ENCODE measurements around the gene AIF1L. TPM values are rescaled to one million over a fixed set of nuclear protein-coding genes. Genes with fewer than 3 reads are reported as not detected.

Gene AIF1L
- polyA plus RNA-seq, 3 donors: not detected

DNA sequence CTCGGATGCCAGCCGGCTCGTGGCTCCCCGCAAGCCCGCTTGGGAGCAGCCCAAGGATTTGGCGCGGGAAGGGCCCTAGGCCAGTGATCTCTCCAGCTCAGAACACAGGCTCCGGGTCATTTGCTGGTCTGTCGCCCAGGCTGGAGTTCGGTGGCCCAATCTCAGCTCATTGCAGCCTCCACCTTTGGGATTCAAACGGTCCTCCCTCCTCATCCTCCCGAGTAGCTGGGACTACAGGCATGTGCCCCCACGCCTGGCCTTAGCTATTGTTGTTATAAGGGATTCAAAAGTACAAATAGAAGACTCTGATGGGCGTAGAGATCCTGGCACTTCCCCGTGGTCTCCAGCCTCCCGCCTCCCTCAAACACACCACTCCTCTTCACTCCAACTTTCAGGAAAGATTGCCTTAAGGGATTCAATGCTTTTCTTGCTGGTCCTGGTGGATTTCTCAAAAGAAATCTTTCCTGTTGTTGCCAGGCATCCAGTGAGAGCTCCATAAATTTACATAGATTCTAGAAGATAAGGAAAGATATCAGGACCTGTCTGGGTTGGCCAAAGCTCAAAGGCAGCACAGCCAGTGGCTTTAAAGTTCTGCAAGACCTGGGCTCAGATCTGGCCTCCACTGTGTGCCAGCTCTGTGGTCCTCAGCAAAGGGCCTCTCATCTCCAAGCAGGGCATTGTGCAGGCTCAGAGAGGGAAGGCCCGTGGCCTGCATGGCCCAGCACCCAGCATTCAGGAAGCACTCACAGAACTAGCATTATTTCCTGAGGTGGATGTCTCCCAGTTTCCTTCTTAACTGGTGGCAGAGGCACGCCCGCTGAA lies 1.0 kb downstream of the AIF1L start:
- Histone ChIP-seq H3K27ac (ENCODE audit: low read depth in 1 of 2, low read length in 2 of 2) (no peak overlapping the region), H3K9ac (ENCODE audit: insufficient read depth, low read length, poor library complexity, severe bottlenecking) (no peak overlapping the region), H3K27me3 (ENCODE audit: control insufficient read depth in 2 of 2, insufficient read depth in 2 of 2, low read length in 2 of 2) (peaks cover 10 to 37% of the 10 kb centered on the region in 2 donors), H3K4me2 (replicated peaks; ENCODE audit: extremely low read depth, low read length, poor library complexity, severe bottlenecking) (peak overlapping the region; percentile 56), H4K20me1 (ENCODE audit: insufficient read depth, low read length) (no peaks in the 10 kb centered on the region), H3K4me1 (ENCODE audit: control insufficient read depth in 1 of 2, insufficient read depth in 2 of 2, low read length in 2 of 2) (peaks cover 4 to 6% of the 10 kb centered on the region in 2 donors), H3K4me3 (replicated peaks in 1 of 3; ENCODE audit: low read depth in 2 of 3, low read length in 3 of 3) (no peak overlapping the region), H3K36me3 (replicated peaks in 1 of 2; ENCODE audit: control insufficient read depth in 1 of 2, insufficient read depth in 2 of 2, low read length in 2 of 2) (no peaks in the 10 kb centered on the region), H3K79me2 (ENCODE audit: insufficient read depth, low read length) (no peaks in the 10 kb centered on the region), H3K9me3 (replicated peaks in 1 of 2; ENCODE audit: control insufficient read depth in 1 of 2, insufficient read depth in 1 of 2, low read length in 2 of 2) (peaks cover 0 to 5% of the 10 kb centered on the region in 2 donors), H2AFZ (ENCODE audit: insufficient read depth, low read depth, low read length, poor library complexity, severe bottlenecking) (peak overlapping the region; percentile 50)
- intact Hi-C loops (cut with micrococcal nuclease): no loop called here
- peaks cover 8% of the 10 kb centered on the region for H3K4me1 Mint-ChIP-seq
- peaks cover 0 to 7% (median 0%) of the 10 kb centered on the region in 7 donors for H3K9me3 Mint-ChIP-seq
- H3K4me3 Mint-ChIP-seq: peak overlapping the region in 1 of 2 donors; percentile 83
- peaks cover 34 to 44% (median 41%) of the 10 kb centered on the region in 3 donors for H3K27me3 Mint-ChIP-seq (ENCODE audit: low read depth in 3 of 3)
- H3K36me3 Mint-ChIP-seq: peaks cover 0 to 4% of the 10 kb centered on the region in 2 donors
- DNase-seq: no peak
- 34% methylated on average over 10 of the region's 19 CpGs for WGBS (ENCODE audit: insufficient coverage)
- TF ChIP-seq, protein P1, sequence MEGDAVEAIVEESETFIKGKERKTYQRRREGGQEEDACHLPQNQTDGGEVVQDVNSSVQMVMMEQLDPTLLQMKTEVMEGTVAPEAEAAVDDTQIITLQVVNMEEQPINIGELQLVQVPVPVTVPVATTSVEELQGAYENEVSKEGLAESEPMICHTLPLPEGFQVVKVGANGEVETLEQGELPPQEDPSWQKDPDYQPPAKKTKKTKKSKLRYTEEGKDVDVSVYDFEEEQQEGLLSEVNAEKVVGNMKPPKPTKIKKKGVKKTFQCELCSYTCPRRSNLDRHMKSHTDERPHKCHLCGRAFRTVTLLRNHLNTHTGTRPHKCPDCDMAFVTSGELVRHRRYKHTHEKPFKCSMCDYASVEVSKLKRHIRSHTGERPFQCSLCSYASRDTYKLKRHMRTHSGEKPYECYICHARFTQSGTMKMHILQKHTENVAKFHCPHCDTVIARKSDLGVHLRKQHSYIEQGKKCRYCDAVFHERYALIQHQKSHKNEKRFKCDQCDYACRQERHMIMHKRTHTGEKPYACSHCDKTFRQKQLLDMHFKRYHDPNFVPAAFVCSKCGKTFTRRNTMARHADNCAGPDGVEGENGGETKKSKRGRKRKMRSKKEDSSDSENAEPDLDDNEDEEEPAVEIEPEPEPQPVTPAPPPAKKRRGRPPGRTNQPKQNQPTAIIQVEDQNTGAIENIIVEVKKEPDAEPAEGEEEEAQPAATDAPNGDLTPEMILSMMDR (IDR thresholded peaks at IDR 0.05): no peak
- H3K27ac Mint-ChIP-seq: no peak overlapping the region

DNA sequence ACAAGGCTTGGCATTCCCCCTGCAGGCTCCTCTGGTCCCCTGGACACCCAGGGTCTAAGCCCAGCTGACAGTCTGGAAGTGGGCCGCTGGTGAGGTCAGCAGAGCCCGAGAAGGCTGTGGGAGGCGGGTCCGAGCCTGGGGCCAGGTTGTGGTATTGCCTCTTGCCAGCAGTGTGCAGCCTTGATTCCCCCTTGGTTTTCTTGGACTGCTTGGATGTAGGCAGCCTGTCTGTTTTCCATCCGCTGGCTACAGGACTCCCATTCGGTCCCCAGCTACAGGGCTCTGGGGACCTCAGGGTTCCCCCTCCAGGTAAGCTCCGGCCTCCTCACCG lies 1.6 kb downstream of the AIF1L start:
- intact Hi-C loops (cut with micrococcal nuclease): no loop called here
- peaks cover 4 to 6% of the 10 kb centered on the region in 2 donors for H3K4me1 ChIP-seq (ENCODE audit: control insufficient read depth in 1 of 2, insufficient read depth in 2 of 2, low read length in 2 of 2)
- TF ChIP-seq, protein P1 (IDR thresholded peaks at IDR 0.05): no peak
- no peak overlapping the region for H2AFZ ChIP-seq (ENCODE audit: insufficient read depth, low read depth, low read length, poor library complexity, severe bottlenecking)
- H3K9me3 ChIP-seq (replicated peaks in 1 of 2; ENCODE audit: control insufficient read depth in 1 of 2, insufficient read depth in 1 of 2, low read length in 2 of 2): peaks cover 0 to 5% of the 10 kb centered on the region in 2 donors
- H3K79me2 ChIP-seq (ENCODE audit: insufficient read depth, low read length): no peaks in the 10 kb centered on the region
- H3K4me1 Mint-ChIP-seq: peaks cover 8% of the 10 kb centered on the region
- no peak overlapping the region for H3K27ac Mint-ChIP-seq
- no peaks in the 10 kb centered on the region for H4K20me1 ChIP-seq (ENCODE audit: insufficient read depth, low read length)
- H3K27me3 ChIP-seq (ENCODE audit: control insufficient read depth in 2 of 2, insufficient read depth in 2 of 2, low read length in 2 of 2): peaks cover 10 to 37% of the 10 kb centered on the region in 2 donors
- H3K4me3 Mint-ChIP-seq: no peak overlapping the region
- WGBS (ENCODE audit: insufficient coverage): 96% methylated on average over 8 of the region's 8 CpGs
- H3K9ac ChIP-seq (ENCODE audit: insufficient read depth, low read length, poor library complexity, severe bottlenecking): no peak overlapping the region
- peaks cover 0 to 7% (median 0%) of the 10 kb centered on the region in 7 donors for H3K9me3 Mint-ChIP-seq
- peaks cover 0 to 4% of the 10 kb centered on the region in 2 donors for H3K36me3 Mint-ChIP-seq
- H3K4me3 ChIP-seq (replicated peaks in 1 of 3; ENCODE audit: low read depth in 2 of 3, low read length in 3 of 3): no peak overlapping the region
- peaks cover 34 to 44% (median 41%) of the 10 kb centered on the region in 3 donors for H3K27me3 Mint-ChIP-seq (ENCODE audit: low read depth in 3 of 3)
- no peak for DNase-seq
- no peak overlapping the region for H3K4me2 ChIP-seq (replicated peaks; ENCODE audit: extremely low read depth, low read length, poor library complexity, severe bottlenecking)
- no peak overlapping the region for H3K27ac ChIP-seq (ENCODE audit: low read depth in 1 of 2, low read length in 2 of 2)
- no peaks in the 10 kb centered on the region for H3K36me3 ChIP-seq (replicated peaks in 1 of 2; ENCODE audit: control insufficient read depth in 1 of 2, insufficient read depth in 2 of 2, low read length in 2 of 2)
